CD14-positive monocyte (primary cell): ENCODE results near the gene RNF227. TPM values are rescaled to one million over a fixed set of nuclear protein-coding genes. Genes with fewer than 3 reads are reported as not detected.

ENCODE experiments used
- DNase-seq, 3 donors: peaks; one replicate each; pipeline ENCODE4 v3.0.0-alpha.2; 2011 to 2022
- H2AFZ ChIP-seq: 2 replicates; pipeline ENCODE4 v1.6.0; 2012; ENCODE audit warnings: mild to moderate bottlenecking, low read depth, low read length, inconsistent platforms; ENCODE audit not compliant: insufficient read depth, poor library complexity, severe bottlenecking
- H3K27ac ChIP-seq, 2 donors: 1 replicate in 1 of 2; 2 replicates in 1 of 2; pipeline ENCODE4 v1.5.1; 2012 to 2013; ENCODE audit warnings: low read length in 2 of 2, control low read depth in 1 of 2, inconsistent platforms in 1 of 2, low read depth in 1 of 2, mild to moderate bottlenecking in 1 of 2
- H3K27me3 ChIP-seq, 2 donors: one replicate each; pipeline versions ENCODE4 v1.6.0 to v1.6.1; 2011 to 2013; ENCODE audit warnings: low read length in 2 of 2; ENCODE audit not compliant: control insufficient read depth in 2 of 2, insufficient read depth in 2 of 2
- H3K36me3 ChIP-seq, 2 donors: replicated peaks in 1 of 2; 1 replicate in 1 of 2; 2 replicates in 1 of 2; pipeline versions ENCODE4 v1.5.1 to v1.6.1; 2012 to 2013; ENCODE audit warnings: low read length in 2 of 2, control low read depth in 1 of 2, inconsistent platforms in 1 of 2, mild to moderate bottlenecking in 1 of 2; ENCODE audit not compliant: insufficient read depth in 2 of 2, control insufficient read depth in 1 of 2
- H3K4me1 ChIP-seq, 2 donors: 1 replicate in 1 of 2; 2 replicates in 1 of 2; pipeline versions ENCODE4 v1.5.1 to v1.6.1; 2012 to 2013; ENCODE audit warnings: low read length in 2 of 2, control low read depth in 1 of 2, inconsistent platforms in 1 of 2, mild to moderate bottlenecking in 1 of 2, moderate library complexity in 1 of 2; ENCODE audit not compliant: insufficient read depth in 2 of 2, control insufficient read depth in 1 of 2
- H3K4me2 ChIP-seq: replicated peaks from 2 replicates; pipeline ENCODE3; 2012; ENCODE audit warnings: low read length, moderate library complexity, mild to moderate bottlenecking; ENCODE audit not compliant: poor library complexity, severe bottlenecking; ENCODE audit errors: extremely low read depth
- H3K4me3 ChIP-seq, 3 experiments: fragments of 200-600 bp in 1 of 3; sonication (generic) in 1 of 3; replicated peaks in 1 of 3; 1 replicate in 2 of 3; 2 replicates in 1 of 3; pipeline ENCODE4 v1.5.1; 2011 to 2013; ENCODE audit warnings: low read length in 3 of 3, mild to moderate bottlenecking in 3 of 3, control low read depth in 2 of 3, low read depth in 2 of 3, inconsistent platforms in 1 of 3, moderate library complexity in 1 of 3
- H3K79me2 ChIP-seq: 2 replicates; pipeline ENCODE4 v1.6.0; 2012; ENCODE audit warnings: mild to moderate bottlenecking, control low read depth, inconsistent platforms, low read length, moderate library complexity; ENCODE audit not compliant: insufficient read depth
- H3K9ac ChIP-seq: 2 replicates; pipeline ENCODE4 v1.6.0; 2017; ENCODE audit warnings: low read length, mild to moderate bottlenecking; ENCODE audit not compliant: insufficient read depth, poor library complexity, severe bottlenecking
- H3K9me3 ChIP-seq, 2 donors: replicated peaks in 1 of 2; 1 replicate in 1 of 2; 2 replicates in 1 of 2; pipeline versions ENCODE4 v1.5.1 to v1.6.1; 2012 to 2013; ENCODE audit warnings: low read length in 2 of 2, control low read depth in 1 of 2; ENCODE audit not compliant: control insufficient read depth in 1 of 2, insufficient read depth in 1 of 2
- H4K20me1 ChIP-seq: 2 replicates; pipeline ENCODE4 v1.6.0; 2012; ENCODE audit warnings: mild to moderate bottlenecking, low read length, control low read depth, moderate library complexity; ENCODE audit not compliant: insufficient read depth
- H3K27ac Mint-ChIP-seq, 7 donors: one replicate each; pipeline ENCODE4 v1.8.0; 2020; ENCODE audit warnings: mild to moderate bottlenecking in 7 of 7, mixed read lengths in 7 of 7, moderate library complexity in 6 of 7, inconsistent platforms in 2 of 7
- H3K27me3 Mint-ChIP-seq, 3 donors: one replicate each; pipeline ENCODE4 v1.8.0; 2021 to 2022; ENCODE audit warnings: low read depth in 3 of 3, mild to moderate bottlenecking in 3 of 3, mixed read lengths in 3 of 3, moderate library complexity in 3 of 3, inconsistent platforms in 1 of 3
- H3K36me3 Mint-ChIP-seq, 2 donors: one replicate each; pipeline ENCODE4 v1.8.0; 2020; ENCODE audit warnings: mixed read lengths in 2 of 2, inconsistent platforms in 1 of 2, mild to moderate bottlenecking in 1 of 2
- H3K4me1 Mint-ChIP-seq: one replicate; pipeline ENCODE4 v1.8.0; 2020; ENCODE audit warnings: mild to moderate bottlenecking, mixed read lengths
- H3K4me3 Mint-ChIP-seq, 2 donors: one replicate each; pipeline ENCODE4 v1.8.0; 2020; ENCODE audit warnings: mild to moderate bottlenecking in 2 of 2, mixed read lengths in 2 of 2, moderate library complexity in 1 of 2
- H3K9me3 Mint-ChIP-seq, 7 donors: one replicate each; pipeline ENCODE4 v1.8.0; 2020 to 2022; ENCODE audit warnings: mixed read lengths in 7 of 7, mild to moderate bottlenecking in 6 of 7, moderate library complexity in 6 of 7, inconsistent platforms in 2 of 7
- WGBS: methylation state at CpG from one replicate; pipeline ENCODE4 v1.1.5; 2013; ENCODE audit warnings: missing lambda C conversion rate; ENCODE audit not compliant: insufficient coverage; 5-methylcytosine and 5-hydroxymethylcytosine counted together
- intact Hi-C, 2 donors: fragments of 100-400 bp; cut with micrococcal nuclease; formaldehyde crosslinking; loops; one replicate each; pipeline versions ENCODE4 v1.15.0 to v1.15.1; 2023
- polyA plus RNA-seq, 3 donors: library from polyadenylated mRNA; depleted of rRNA in 1 of 3; unstranded in 2 of 3; stranded (reverse) in 1 of 3; fragments of 300-500 nt in 2 of 3; fragments of >200 nt in 1 of 3; fragmentation: Illumina TruSeq in 2 of 3; gene quantifications; 1 replicate in 2 of 3; 2 replicates in 1 of 3; pipeline ENCODE4 v1.2.3, GENCODE V29; 2012 to 2021
- TF ChIP-seq, protein P1 (sequence below): fragments of 200-600 bp; IDR thresholded peaks from one replicate; pipeline ENCODE4 v1.8.0; 2022; ENCODE audit warnings: antibody characterized with exemption, mild to moderate bottlenecking

Gene RNF227
- polyA plus RNA-seq, 3 donors: 0.59 to 6.7 (median 1.3) TPM

DNA sequence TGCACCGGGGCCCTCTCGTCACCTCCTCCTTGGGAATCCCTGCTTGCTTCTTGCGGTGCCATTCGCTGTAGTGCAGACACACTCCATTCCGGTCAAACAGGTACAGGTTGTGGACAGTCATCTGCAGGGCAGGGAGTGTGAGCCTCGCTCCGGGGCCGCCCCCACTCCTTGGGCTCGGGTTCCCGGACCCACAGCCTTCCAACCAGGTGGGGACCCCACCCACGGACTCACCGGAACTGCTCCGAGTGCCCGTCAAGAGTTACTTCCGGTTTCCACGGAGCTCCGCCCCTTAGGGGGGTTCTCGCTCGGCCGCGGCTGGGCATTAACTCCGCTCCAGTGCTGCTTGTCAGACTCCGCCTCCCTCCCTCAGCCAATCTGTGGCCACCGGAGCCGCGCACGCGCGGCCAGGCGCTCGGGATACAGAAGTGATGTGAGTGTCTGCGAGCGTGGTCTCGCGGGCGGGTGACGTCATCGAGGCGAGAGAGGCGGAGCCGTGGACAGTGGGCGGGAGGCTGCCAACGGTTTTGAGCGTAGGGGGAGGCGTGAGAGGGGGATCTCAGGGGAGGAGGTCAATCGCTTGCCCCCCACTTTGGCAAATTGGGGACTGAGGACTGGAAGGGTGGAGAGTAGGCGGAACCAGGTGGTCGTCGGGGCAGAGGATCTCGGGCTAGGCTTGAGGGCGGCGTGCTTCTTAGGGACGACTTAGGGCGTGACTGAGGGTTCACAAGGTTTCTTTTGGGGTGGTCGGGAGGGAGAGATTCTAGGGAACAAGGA is 15.8 kb upstream of the RNF227 start, which contains the start of the genes CNTROB and TRAPPC1:
Gene CNTROB, plus strand, starts transcription at position 498 of the 774 bp plus-strand sequence. CDS start 874 bp downstream, outside the sequence.
Gene TRAPPC1, minus strand, starts transcription at position 238 of the 774 bp plus-strand sequence. Its CDS starts 117 bp downstream, at position 121.
- Histone ChIP-seq H2AFZ (peak within 1 kb of the TSS; percentile 87), H3K9ac (peak within 1 kb of the TSS; percentile 71), H4K20me1 (no peaks in the 10 kb centered on the region), H3K27me3 (no peaks in the 10 kb centered on the region), H3K36me3 (peaks cover 15 to 44% of the 10 kb centered on the region in 2 donors), H3K4me1 (peaks cover 26 to 37% of the 10 kb centered on the region in 2 donors), H3K4me2 (peak within 1 kb of the TSS; percentile 84), H3K9me3 (no peaks in the 10 kb centered on the region), H3K4me3 (peak within 1 kb of the TSS; percentile 68 to 86 (median 85)), H3K27ac (peak within 1 kb of the TSS; percentile 74 to 88), H3K79me2 (peaks cover 53% of the 10 kb centered on the region)
- peaks cover 0 to 2% (median 0%) of the 10 kb centered on the region in 7 donors for H3K9me3 Mint-ChIP-seq
- H3K27me3 Mint-ChIP-seq: peaks cover 0 to 4% (median 1%) of the 10 kb centered on the region in 3 donors
- peak within 1 kb of the TSS; percentile 97 to 100 for H3K4me3 Mint-ChIP-seq
- H3K4me1 Mint-ChIP-seq: peaks cover 44% of the 10 kb centered on the region
- H3K36me3 Mint-ChIP-seq: peaks cover 35 to 52% of the 10 kb centered on the region in 2 donors
- DNase-seq: peak; percentile 99 to 100 (median 100)
- TF ChIP-seq, protein P1, sequence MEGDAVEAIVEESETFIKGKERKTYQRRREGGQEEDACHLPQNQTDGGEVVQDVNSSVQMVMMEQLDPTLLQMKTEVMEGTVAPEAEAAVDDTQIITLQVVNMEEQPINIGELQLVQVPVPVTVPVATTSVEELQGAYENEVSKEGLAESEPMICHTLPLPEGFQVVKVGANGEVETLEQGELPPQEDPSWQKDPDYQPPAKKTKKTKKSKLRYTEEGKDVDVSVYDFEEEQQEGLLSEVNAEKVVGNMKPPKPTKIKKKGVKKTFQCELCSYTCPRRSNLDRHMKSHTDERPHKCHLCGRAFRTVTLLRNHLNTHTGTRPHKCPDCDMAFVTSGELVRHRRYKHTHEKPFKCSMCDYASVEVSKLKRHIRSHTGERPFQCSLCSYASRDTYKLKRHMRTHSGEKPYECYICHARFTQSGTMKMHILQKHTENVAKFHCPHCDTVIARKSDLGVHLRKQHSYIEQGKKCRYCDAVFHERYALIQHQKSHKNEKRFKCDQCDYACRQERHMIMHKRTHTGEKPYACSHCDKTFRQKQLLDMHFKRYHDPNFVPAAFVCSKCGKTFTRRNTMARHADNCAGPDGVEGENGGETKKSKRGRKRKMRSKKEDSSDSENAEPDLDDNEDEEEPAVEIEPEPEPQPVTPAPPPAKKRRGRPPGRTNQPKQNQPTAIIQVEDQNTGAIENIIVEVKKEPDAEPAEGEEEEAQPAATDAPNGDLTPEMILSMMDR: no peak
- WGBS: under 1% methylated on average over 52 of the region's 55 CpGs
- intact Hi-C loops: loop anchor here in 1 of 2 donors (5.0 kb wide), 1 partner anchor 90 kb away; no protein-coding TSS in a partner anchor
- peak within 1 kb of the TSS; percentile 95 to 100 (median 99) for H3K27ac Mint-ChIP-seq

DNA sequence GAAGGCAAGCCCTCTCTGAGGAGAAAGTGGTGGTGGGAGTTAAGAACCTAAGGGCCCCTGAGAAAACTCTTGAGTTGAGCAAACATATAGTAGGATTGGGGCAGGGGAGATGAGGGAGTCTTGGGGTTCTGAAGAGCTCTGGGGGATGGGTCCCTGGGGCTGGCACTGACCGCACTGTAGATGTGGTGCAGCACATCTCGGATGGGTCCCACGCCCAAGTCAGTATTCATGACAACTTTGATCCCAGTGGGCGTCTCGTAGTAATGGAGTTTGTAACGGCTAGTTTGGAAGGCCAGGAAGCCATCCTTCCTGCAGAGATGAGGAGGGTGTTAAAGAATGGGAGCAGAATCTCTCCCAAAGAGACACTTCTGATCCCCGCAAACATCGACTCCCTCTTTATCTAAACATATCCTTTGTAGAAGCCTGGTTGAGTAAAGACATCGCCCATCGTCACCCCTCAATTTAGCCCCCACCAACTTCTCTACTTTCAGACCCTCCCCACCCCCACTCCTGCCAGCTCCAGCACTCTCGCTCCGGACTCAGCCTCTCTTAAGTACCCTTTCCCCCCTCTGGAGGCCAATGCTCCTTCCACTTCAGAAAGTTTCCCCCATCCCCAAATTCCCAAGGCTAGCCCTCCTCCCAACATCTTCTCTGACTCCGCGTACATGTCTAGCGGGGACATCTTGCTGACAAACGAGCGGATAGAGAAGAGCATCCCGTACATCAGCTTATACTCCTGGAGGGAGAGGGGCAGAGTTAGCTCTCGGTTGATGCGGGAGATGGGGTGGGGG is 14.9 kb upstream of the RNF227 start:
- peak overlapping the region; percentile 60 to 88 for H3K27ac ChIP-seq
- H3K36me3 Mint-ChIP-seq: peaks cover 26 to 44% of the 10 kb centered on the region in 2 donors
- H3K4me1 Mint-ChIP-seq: peaks cover 44% of the 10 kb centered on the region
- H3K27me3 Mint-ChIP-seq: peaks cover 0 to 4% (median 3%) of the 10 kb centered on the region in 3 donors
- no peak for DNase-seq
- H3K27me3 ChIP-seq: no peaks in the 10 kb centered on the region
- peak overlapping the region; percentile 68 to 86 (median 85) for H3K4me3 ChIP-seq
- WGBS: 70% methylated on average over 8 of the region's 20 CpGs
- H3K9me3 ChIP-seq: no peaks in the 10 kb centered on the region
- H2AFZ ChIP-seq: peak overlapping the region; percentile 87
- H3K9me3 Mint-ChIP-seq: peaks cover 0 to 2% (median 0%) of the 10 kb centered on the region in 7 donors
- peaks cover 26 to 37% of the 10 kb centered on the region in 2 donors for H3K4me1 ChIP-seq
- H3K27ac Mint-ChIP-seq: peak overlapping the region; percentile 83 to 100 (median 99)
- no peaks in the 10 kb centered on the region for H4K20me1 ChIP-seq
- intact Hi-C loops: loop anchor here in 1 of 2 donors (5.0 kb wide), 1 partner anchor 89 kb away; no protein-coding TSS in a partner anchor
- H3K79me2 ChIP-seq: peaks cover 53% of the 10 kb centered on the region
- peak overlapping the region; percentile 97 to 100 for H3K4me3 Mint-ChIP-seq
- H3K4me2 ChIP-seq: peak overlapping the region; percentile 84
- TF ChIP-seq, protein P1: no peak
- H3K9ac ChIP-seq: peak overlapping the region; percentile 71
- peaks cover 7 to 36% of the 10 kb centered on the region in 2 donors for H3K36me3 ChIP-seq
